Immature natural killer cell (primary cell): Measurements from ENCODE around the gene COQ7. TPM values are rescaled to one million over a fixed set of nuclear protein-coding genes. Genes with fewer than 3 reads are reported as not detected.

Experiments
- DNase-seq, 3 donors: peaks; one replicate each; pipeline ENCODE4 v3.0.0; 2022; ENCODE audit warnings: mixed read lengths in 1 of 3
- H3K27ac Mint-ChIP-seq, 6 donors: one replicate each; pipeline ENCODE4 v1.8.0; 2020; ENCODE audit warnings: mixed read lengths in 6 of 6, mild to moderate bottlenecking in 5 of 6, inconsistent platforms in 4 of 6, moderate library complexity in 3 of 6
- H3K27me3 Mint-ChIP-seq, 3 donors: one replicate each; pipeline ENCODE4 v1.8.0; 2020 to 2021; ENCODE audit warnings: low read depth in 3 of 3, mild to moderate bottlenecking in 3 of 3, mixed read lengths in 3 of 3, moderate library complexity in 3 of 3, inconsistent platforms in 1 of 3
- H3K36me3 Mint-ChIP-seq, 3 donors: one replicate each; pipeline ENCODE4 v1.8.0; 2020; ENCODE audit warnings: mixed read lengths in 3 of 3, inconsistent platforms in 2 of 3, mild to moderate bottlenecking in 2 of 3
- H3K4me1 Mint-ChIP-seq, 2 donors: one replicate each; pipeline ENCODE4 v1.8.0; 2020; ENCODE audit warnings: inconsistent platforms in 2 of 2, mild to moderate bottlenecking in 2 of 2, mixed read lengths in 2 of 2, moderate library complexity in 1 of 2
- H3K4me3 Mint-ChIP-seq, 5 donors: one replicate each; pipeline ENCODE4 v1.8.0; 2020; ENCODE audit warnings: mild to moderate bottlenecking in 5 of 5, mixed read lengths in 5 of 5, inconsistent platforms in 3 of 5, moderate library complexity in 3 of 5
- H3K9me3 Mint-ChIP-seq, 6 donors: one replicate each; pipeline ENCODE4 v1.8.0; 2020; ENCODE audit warnings: mild to moderate bottlenecking in 6 of 6, mixed read lengths in 6 of 6, inconsistent platforms in 4 of 6, moderate library complexity in 3 of 6
- polyA plus RNA-seq, 3 donors: library from polyadenylated mRNA; unstranded; fragments of 300-500 nt; fragmentation: Illumina TruSeq; gene quantifications; one replicate each; pipeline ENCODE4 v1.2.3, GENCODE V29; 2021

The COQ7 gene
- polyA plus RNA-seq, 3 donors from 2014 or later: 14.3 to 16.6 (median 14.8) TPM

- H3K4me3 Mint-ChIP-seq: no peak overlapping the region
- no peaks in the 10 kb centered on the region for H3K4me1 Mint-ChIP-seq
- H3K27ac Mint-ChIP-seq: no peak overlapping the region
- no peaks in the 10 kb centered on the region for H3K9me3 Mint-ChIP-seq
- no peak for DNase-seq
- H3K36me3 Mint-ChIP-seq: no peaks in the 10 kb centered on the region
- H3K27me3 Mint-ChIP-seq: peaks cover 0 to 8% (median 0%) of the 10 kb centered on the region in 3 donors
These were observed 25.4 kb downstream of the COQ7 start for GRCh38 chr16:19092653-19093410.

- peaks cover 0 to 9% (median 0%) of the 10 kb centered on the region in 3 donors for H3K27me3 Mint-ChIP-seq
- H3K4me1 Mint-ChIP-seq: no peaks in the 10 kb centered on the region
- no peak for DNase-seq
- H3K27ac Mint-ChIP-seq: peak overlapping the region in 1 of 6 donors; percentile 36
- peaks cover 0 to 3% (median 0%) of the 10 kb centered on the region in 6 donors for H3K9me3 Mint-ChIP-seq
- no peaks in the 10 kb centered on the region for H3K36me3 Mint-ChIP-seq
- no peak overlapping the region for H3K4me3 Mint-ChIP-seq
These were observed 26.5 kb downstream of the COQ7 start for GRCh38 chr16:19093631-19094541.

- H3K36me3 Mint-ChIP-seq: no peaks in the 10 kb centered on the region
- no peak overlapping the region for H3K27ac Mint-ChIP-seq
- H3K27me3 Mint-ChIP-seq: peaks cover 0 to 9% (median 0%) of the 10 kb centered on the region in 3 donors
- H3K4me1 Mint-ChIP-seq: no peaks in the 10 kb centered on the region
- no peak for DNase-seq
- no peak overlapping the region for H3K4me3 Mint-ChIP-seq
- H3K9me3 Mint-ChIP-seq: peaks cover 0 to 3% (median 0%) of the 10 kb centered on the region in 6 donors
These were observed 27.3 kb downstream of the COQ7 start for GRCh38 chr16:19094542-19095365.

GRCh38 chr16:19095654-19096053 is 28.2 kb downstream of the COQ7 start:
- H3K27ac Mint-ChIP-seq: no peak overlapping the region
- DNase-seq: no peak
- H3K4me1 Mint-ChIP-seq: no peaks in the 10 kb centered on the region
- H3K27me3 Mint-ChIP-seq: peaks cover 0 to 9% (median 0%) of the 10 kb centered on the region in 3 donors
- no peak overlapping the region for H3K4me3 Mint-ChIP-seq
- peaks cover 0 to 3% (median 0%) of the 10 kb centered on the region in 6 donors for H3K9me3 Mint-ChIP-seq
- H3K36me3 Mint-ChIP-seq: no peaks in the 10 kb centered on the region

- no peak for DNase-seq
- Mint-ChIP-seq H3K4me1 (no peaks in the 10 kb centered on the region), H3K36me3 (no peaks in the 10 kb centered on the region), H3K4me3 (no peak overlapping the region), H3K27me3 (peaks cover 0 to 8% (median 0%) of the 10 kb centered on the region in 3 donors), H3K9me3 (peaks cover 0 to 3% (median 0%) of the 10 kb centered on the region in 6 donors), H3K27ac (no peak overlapping the region)
These were observed 30.8 kb downstream of the COQ7 start for GRCh38 chr16:19098173-19098572.

GRCh38 chr16:19102187-19102872 is 34.9 kb downstream of the COQ7 start:
- Mint-ChIP-seq H3K9me3 (peaks cover 0 to 3% (median 0%) of the 10 kb centered on the region in 6 donors), H3K4me3 (no peak overlapping the region), H3K4me1 (no peaks in the 10 kb centered on the region), H3K36me3 (no peaks in the 10 kb centered on the region), H3K27me3 (peaks cover 0 to 5% (median 2%) of the 10 kb centered on the region in 3 donors), H3K27ac (no peak overlapping the region)
- DNase-seq: no peak

- Mint-ChIP-seq H3K9me3 (no peaks in the 10 kb centered on the region), H3K27ac (no peak overlapping the region), H3K4me1 (no peaks in the 10 kb centered on the region), H3K4me3 (no peak overlapping the region), H3K27me3 (peaks cover 0 to 4% (median 2%) of the 10 kb centered on the region in 3 donors), H3K36me3 (no peaks in the 10 kb centered on the region)
- DNase-seq: no peak
These were observed 37.2 kb downstream of the COQ7 start for GRCh38 chr16:19104607-19105006.

GRCh38 chr16:19105131-19105530 is 37.7 kb downstream of the COQ7 start:
- H3K27ac Mint-ChIP-seq: no peak overlapping the region
- H3K27me3 Mint-ChIP-seq: peaks cover 0 to 4% (median 2%) of the 10 kb centered on the region in 3 donors
- H3K36me3 Mint-ChIP-seq: no peaks in the 10 kb centered on the region
- no peak for DNase-seq
- no peaks in the 10 kb centered on the region for H3K4me1 Mint-ChIP-seq
- H3K9me3 Mint-ChIP-seq: no peaks in the 10 kb centered on the region
- no peak overlapping the region for H3K4me3 Mint-ChIP-seq

GRCh38 chr16:19105891-19106624 is 38.6 kb downstream of the COQ7 start:
- no peaks in the 10 kb centered on the region for H3K4me1 Mint-ChIP-seq
- no peaks in the 10 kb centered on the region for H3K9me3 Mint-ChIP-seq
- H3K27me3 Mint-ChIP-seq: peaks cover 0 to 4% (median 2%) of the 10 kb centered on the region in 3 donors
- DNase-seq: no peak
- H3K36me3 Mint-ChIP-seq: no peaks in the 10 kb centered on the region
- no peak overlapping the region for H3K27ac Mint-ChIP-seq
- H3K4me3 Mint-ChIP-seq: no peak overlapping the region

- H3K4me1 Mint-ChIP-seq: no peaks in the 10 kb centered on the region
- H3K9me3 Mint-ChIP-seq: no peaks in the 10 kb centered on the region
- H3K4me3 Mint-ChIP-seq: no peak overlapping the region
- H3K27me3 Mint-ChIP-seq: peaks cover 0 to 4% (median 2%) of the 10 kb centered on the region in 3 donors
- DNase-seq: no peak
- H3K36me3 Mint-ChIP-seq: no peaks in the 10 kb centered on the region
- H3K27ac Mint-ChIP-seq: no peak overlapping the region
These were observed 39.2 kb downstream of the COQ7 start for GRCh38 chr16:19106625-19107020.

- H3K27ac Mint-ChIP-seq: no peak overlapping the region
These were observed 41.2 kb downstream of the COQ7 start for GRCh38 chr16:19108409-19109287.

GRCh38 chr16:19109288-19109664 is 41.9 kb downstream of the COQ7 start:
- Mint-ChIP-seq H3K27ac (no peak overlapping the region), H3K9me3 (no peaks in the 10 kb centered on the region), H3K27me3 (peaks cover 2 to 5% (median 4%) of the 10 kb centered on the region in 3 donors), H3K4me1 (peaks cover 0 to 2% of the 10 kb centered on the region in 2 donors), H3K4me3 (no peak overlapping the region), H3K36me3 (no peaks in the 10 kb centered on the region)
- no peak for DNase-seq

More at GRCh38 chr16:19108409-19109287, 41.2 kb downstream of the COQ7 start:
- Mint-ChIP-seq H3K36me3 (no peaks in the 10 kb centered on the region), H3K27me3 (peaks cover 2 to 5% (median 4%) of the 10 kb centered on the region in 3 donors), H3K4me3 (no peak overlapping the region), H3K9me3 (no peaks in the 10 kb centered on the region), H3K4me1 (peaks cover 0 to 2% of the 10 kb centered on the region in 2 donors)
- DNase-seq: no peak
